RWPE2 (cell line): ENCODE results near the gene ELAVL1.
A peak's percentile ranks its signal among the peaks of the same experiment; 100 is the strongest.

ENCODE experiments used
- ATAC-seq: fragments of 200-7000 bp; cut with Tn5 transposase; 3 replicates; pipeline ENCODE4 v1.9.1; 2021; ENCODE audit warnings: low read depth
- DNase-seq: peaks from one replicate; pipeline ENCODE4 v3.0.0-alpha.2; 2020; ENCODE audit warnings: low spot score
- H3K27ac ChIP-seq: fragments of 450-650 bp; 2 replicates; pipeline ENCODE4 v1.5.1; 2017; ENCODE audit warnings: mild to moderate bottlenecking; ENCODE audit not compliant: poor library complexity, severe bottlenecking
- H3K27me3 ChIP-seq: fragments of 250-450 bp; sonication (Bioruptor Pico); 2 replicates; pipeline ENCODE4 v1.5.1; 2021; ENCODE audit warnings: mild to moderate bottlenecking, moderate library complexity; ENCODE audit not compliant: insufficient read depth, poor library complexity, severe bottlenecking
- H3K36me3 ChIP-seq: fragments of 250-450 bp; sonication (Bioruptor Pico); 2 replicates; pipeline ENCODE4 v1.5.1; 2020; ENCODE audit warnings: low read depth, mild to moderate bottlenecking, moderate library complexity
- H3K4me1 ChIP-seq: fragments of 250-450 bp; sonication (Bioruptor Pico); 2 replicates; pipeline ENCODE4 v1.5.1; 2021; ENCODE audit warnings: mild to moderate bottlenecking, moderate library complexity; ENCODE audit not compliant: insufficient read depth, poor library complexity, severe bottlenecking
- H3K4me3 ChIP-seq: fragments of 250-450 bp; sonication (Bioruptor Pico); 2 replicates; pipeline ENCODE4 v1.5.1; 2021; ENCODE audit warnings: mild to moderate bottlenecking, moderate library complexity; ENCODE audit not compliant: severe bottlenecking
- H3K9me3 ChIP-seq: fragments of 250-450 bp; sonication (Bioruptor Pico); 2 replicates; pipeline ENCODE4 v1.5.1; 2021; ENCODE audit warnings: mild to moderate bottlenecking, moderate library complexity; ENCODE audit not compliant: severe bottlenecking
- CTCF ChIP-seq: fragments of 450-650 bp; IDR thresholded peaks from one replicate; pipeline ENCODE4 v1.5.1; 2017; ENCODE audit warnings: mild to moderate bottlenecking, moderate library complexity; ENCODE audit not compliant: poor library complexity, severe bottlenecking

ELAVL1 gene

DNA sequence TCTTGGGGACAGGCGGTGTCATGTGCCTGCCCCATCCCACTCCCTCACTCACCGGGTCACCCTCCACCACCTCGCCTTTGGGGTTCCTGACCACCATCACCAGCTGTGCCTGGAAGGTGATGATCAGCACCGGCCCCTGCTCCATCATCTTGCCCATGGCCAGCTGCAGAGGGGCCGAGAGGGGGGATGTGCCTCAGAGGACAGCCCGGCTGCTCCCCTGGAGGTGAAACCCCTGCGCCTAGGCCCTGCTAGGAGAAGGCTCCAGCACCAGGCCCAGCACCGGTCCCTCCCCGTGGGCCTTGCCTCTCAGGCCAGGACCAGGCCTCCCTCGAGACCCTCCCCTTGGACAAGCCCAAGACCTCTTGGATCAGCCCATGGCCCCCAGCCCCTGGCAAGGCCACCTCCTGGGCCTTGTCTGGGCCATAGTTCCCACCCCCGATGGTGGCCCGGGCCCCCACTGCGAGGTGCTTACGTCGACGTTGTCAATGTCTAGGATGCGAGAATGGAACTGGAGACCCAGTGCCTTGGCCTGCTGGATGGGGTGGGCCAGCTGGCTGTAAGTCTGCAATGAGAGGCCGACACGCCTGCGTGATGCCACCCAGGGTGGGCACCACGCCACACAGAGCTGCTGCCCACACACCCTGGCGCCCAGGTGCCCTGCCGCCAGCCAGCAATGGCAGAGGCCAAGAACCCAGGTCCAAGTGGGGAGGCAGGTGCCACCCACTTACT is 77.7 kb downstream of the ELAVL1 start:
- H3K36me3 ChIP-seq = peaks cover 31% of the 10 kb centered on the region
- no peak for TF ChIP-seq CTCF
- H3K9me3 ChIP-seq = no peaks in the 10 kb centered on the region
- H3K4me1 ChIP-seq = peaks cover 15% of the 10 kb centered on the region
- no peak overlapping the region for H3K4me3 ChIP-seq
- H3K27ac ChIP-seq = peak overlapping the region; percentile 77
- ATAC-seq (no peak), DNase-seq (peak; percentile 55)
- H3K27me3 ChIP-seq = no peaks in the 10 kb centered on the region

- no peaks in the 10 kb centered on the region for H3K27me3 ChIP-seq
- no peak for TF ChIP-seq CTCF
- H3K9me3 ChIP-seq = no peaks in the 10 kb centered on the region
- H3K27ac ChIP-seq = no peak overlapping the region
- H3K36me3 ChIP-seq = peaks cover 23% of the 10 kb centered on the region
- no peak for DNase-seq
- no peak overlapping the region for H3K4me3 ChIP-seq
- no peak for ATAC-seq
- H3K4me1 ChIP-seq = peaks cover 15% of the 10 kb centered on the region
These were observed 78.5 kb downstream of the ELAVL1 start for GRCh38 chr19:7926727-7927604.

DNA sequence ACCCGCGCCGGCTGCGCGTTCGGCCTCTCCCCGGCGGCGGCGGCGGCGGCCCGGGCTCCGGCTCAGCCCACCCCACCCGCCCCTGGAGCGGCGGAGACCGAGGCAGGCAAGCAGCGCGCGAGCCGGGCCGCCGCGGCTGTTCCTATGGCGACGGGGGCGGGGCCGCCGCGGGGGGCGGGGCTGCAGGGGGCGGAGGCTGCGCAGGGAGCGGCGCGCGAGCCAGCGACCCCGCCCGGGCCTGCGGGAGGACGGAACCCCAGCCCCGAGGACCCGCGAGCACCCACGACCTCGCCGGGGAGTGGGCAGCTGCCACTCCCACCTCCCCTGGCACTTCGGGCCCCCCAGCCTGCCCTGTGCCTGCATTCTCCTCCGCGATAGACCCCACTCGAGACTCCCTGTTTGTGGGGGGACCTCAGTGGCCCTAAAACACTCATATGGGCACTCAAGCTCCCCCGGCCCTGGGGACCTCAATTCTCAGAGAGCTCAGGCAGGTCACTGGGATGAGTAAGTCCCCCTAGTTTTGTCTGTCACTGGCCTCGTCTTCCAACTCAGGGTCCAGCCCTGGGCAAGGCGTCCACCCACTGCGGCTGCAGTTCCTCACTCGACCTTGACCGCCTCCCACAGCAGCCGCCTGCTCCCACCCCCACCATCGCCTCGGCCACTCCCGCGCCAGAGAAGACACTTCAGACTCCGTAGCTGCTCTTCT is 79.3 kb downstream of the ELAVL1 start, which contains the start of gene CTXN1:
Gene CTXN1, minus strand, starts transcription at position 115 of the 706 bp plus-strand sequence. CDS start 597 bp downstream, outside the sequence.
- Histone ChIP-seq H3K4me3 (peak within 1 kb of the TSS; percentile 31), H3K27ac (no peak within 1 kb of the TSS), H3K36me3 (peaks cover 15% of the 10 kb centered on the region), H3K27me3 (no peaks in the 10 kb centered on the region), H3K9me3 (no peaks in the 10 kb centered on the region), H3K4me1 (peaks cover 15% of the 10 kb centered on the region)
- ATAC-seq (no peak), DNase-seq (no peak)
- TF ChIP-seq CTCF = no peak

DNA sequence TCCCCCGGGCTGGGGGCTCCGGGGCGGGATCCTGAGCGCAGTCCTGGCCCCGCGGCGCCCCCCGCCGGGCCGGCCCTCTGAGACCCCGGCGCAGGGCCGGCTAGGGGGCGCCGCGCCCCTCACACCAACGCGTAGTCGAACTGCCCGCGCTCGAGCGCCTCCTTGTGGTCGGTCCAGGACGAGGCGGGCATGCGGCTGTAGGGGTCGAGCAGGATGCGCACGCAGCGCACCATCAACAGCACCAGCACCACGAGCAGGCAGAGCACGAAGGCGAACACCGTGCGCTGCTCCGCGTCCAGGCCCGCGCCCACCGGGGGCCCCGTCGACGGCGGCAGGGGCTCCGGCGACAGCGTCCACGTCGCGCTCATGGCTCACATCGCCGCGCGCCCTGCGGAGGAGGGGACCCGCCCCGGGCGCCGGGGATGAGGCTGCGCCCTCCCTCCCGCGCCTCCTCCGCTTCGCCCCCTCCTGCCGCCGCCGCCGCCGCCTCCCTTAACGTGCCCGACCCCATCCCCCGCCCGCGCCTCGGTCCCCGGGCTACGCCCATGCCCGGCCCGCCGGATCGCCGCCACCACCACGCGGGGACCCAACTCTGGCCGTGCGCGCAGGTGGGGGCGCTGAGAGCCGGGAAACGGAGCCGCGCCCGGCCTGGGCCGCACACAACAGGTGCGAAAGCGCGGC is 80.1 kb downstream of the ELAVL1 start:
- H3K36me3 ChIP-seq = peaks cover 6% of the 10 kb centered on the region
- no peaks in the 10 kb centered on the region for H3K9me3 ChIP-seq
- peaks cover 15% of the 10 kb centered on the region for H3K4me1 ChIP-seq
- ATAC-seq (no peak), DNase-seq (peak; percentile 70)
- no peak overlapping the region for H3K27ac ChIP-seq
- H3K27me3 ChIP-seq = no peaks in the 10 kb centered on the region
- peak; percentile 76 for TF ChIP-seq CTCF
- peak overlapping the region; percentile 31 for H3K4me3 ChIP-seq
